Left kidney (tissue), 2 donors: ENCODE data around the gene TIMM44. TPM values are rescaled to one million over a fixed set of nuclear protein-coding genes. Genes with fewer than 3 reads are reported as not detected.
"Not testable (repeated sequence)": the region's sequence is repeated elsewhere in the genome, so short reads cannot be mapped to it uniquely, and the experiment has no call there.

Source experiments
- DNase-seq: peaks from one replicate; pipeline ENCODE4 v3.0.0-alpha.2; 2013
- polyA plus RNA-seq: library from polyadenylated mRNA; unstranded; fragments of 120-200 nt; gene quantifications from one replicate; pipeline ENCODE4 v1.2.1, GENCODE V29; 2013; ENCODE audit not compliant: insufficient read length

The TIMM44 gene
- polyA plus RNA-seq, 1 donor, result 46.7 TPM

GRCh38 chr19:7926727-7927604 is 16.5 kb downstream of the TIMM44 start:
- DNase-seq, result no peak

GRCh38 chr19:7926021-7926726 is 17.3 kb downstream of the TIMM44 start, which contains the start of gene CTXN1:
Gene CTXN1 (minus strand): TSS chr19:7926135. CDS start chr19:7925538, 597 bp downstream.
- DNase-seq, result no peak

- DNase-seq, result peak; percentile 81
Observed at GRCh38 chr19:7925171-7925851, 18.2 kb downstream of the TIMM44 start.

- no peak for DNase-seq
Observed at GRCh38 chr19:7924651-7925170, 18.8 kb downstream of the TIMM44 start.

- DNase-seq, result no peak
Observed at GRCh38 chr19:7924241-7924640, 19.2 kb downstream of the TIMM44 start.

- DNase-seq, result no peak
Observed at GRCh38 chr19:7923295-7924191, 19.9 kb downstream of the TIMM44 start.

- DNase-seq, result no peak
Observed at GRCh38 chr19:7922836-7923195, 20.6 kb downstream of the TIMM44 start.

- no peak for DNase-seq
Observed at GRCh38 chr19:7921967-7922835, 21.3 kb downstream of the TIMM44 start.

- DNase-seq, result no peak
Observed at GRCh38 chr19:7921302-7921966, 22.0 kb downstream of the TIMM44 start.

- peak; percentile 94 for DNase-seq
Observed at GRCh38 chr19:7920519-7921301, 22.8 kb downstream of the TIMM44 start.

- peak; percentile 92 for DNase-seq
Observed at GRCh38 chr19:7919610-7920518, 23.6 kb downstream of the TIMM44 start, which contains the start of gene SNAPC2. Gene SNAPC2 (plus strand): TSS chr19:7920338. CDS start chr19:7920367, 29 bp downstream.

- no peak for DNase-seq
Observed at GRCh38 chr19:7918615-7919421, 24.6 kb downstream of the TIMM44 start.

- DNase-seq, result not testable (repeated sequence)
Observed at GRCh38 chr19:7918062-7918614, 25.3 kb downstream of the TIMM44 start.

- DNase-seq, result no peak
Observed at GRCh38 chr19:7917267-7918061, 26.0 kb downstream of the TIMM44 start.

GRCh38 chr19:7916955-7917266 is 26.6 kb downstream of the TIMM44 start:
- no peak for DNase-seq
